HL-60 (cell line): ENCODE data around the gene NLGN1.

Source experiments
- CTCF ChIP-seq: IDR thresholded peaks from one replicate; pipeline ENCODE4 v1.5.1; 2011; ENCODE audit warnings: low read length, control low read depth, inconsistent platforms; ENCODE audit not compliant: insufficient read depth
- POLR2AphosphoS5 ChIP-seq: IDR thresholded peaks from 2 replicates; pipeline ENCODE4 v1.6.1; 2012; ENCODE audit warnings: low read depth
- TF ChIP-seq, protein P1 (sequence below): IDR thresholded peaks from 2 replicates; pipeline ENCODE4 v1.6.1; 2012; ENCODE audit warnings: low read depth; ENCODE audit not compliant: insufficient replicate concordance

GRCh38 chr3:173770796-173771573 is 373.4 kb downstream of the NLGN1 start:
- TF ChIP-seq CTCF (no peak), POLR2AphosphoS5 (no peak)
- TF ChIP-seq, protein P1, sequence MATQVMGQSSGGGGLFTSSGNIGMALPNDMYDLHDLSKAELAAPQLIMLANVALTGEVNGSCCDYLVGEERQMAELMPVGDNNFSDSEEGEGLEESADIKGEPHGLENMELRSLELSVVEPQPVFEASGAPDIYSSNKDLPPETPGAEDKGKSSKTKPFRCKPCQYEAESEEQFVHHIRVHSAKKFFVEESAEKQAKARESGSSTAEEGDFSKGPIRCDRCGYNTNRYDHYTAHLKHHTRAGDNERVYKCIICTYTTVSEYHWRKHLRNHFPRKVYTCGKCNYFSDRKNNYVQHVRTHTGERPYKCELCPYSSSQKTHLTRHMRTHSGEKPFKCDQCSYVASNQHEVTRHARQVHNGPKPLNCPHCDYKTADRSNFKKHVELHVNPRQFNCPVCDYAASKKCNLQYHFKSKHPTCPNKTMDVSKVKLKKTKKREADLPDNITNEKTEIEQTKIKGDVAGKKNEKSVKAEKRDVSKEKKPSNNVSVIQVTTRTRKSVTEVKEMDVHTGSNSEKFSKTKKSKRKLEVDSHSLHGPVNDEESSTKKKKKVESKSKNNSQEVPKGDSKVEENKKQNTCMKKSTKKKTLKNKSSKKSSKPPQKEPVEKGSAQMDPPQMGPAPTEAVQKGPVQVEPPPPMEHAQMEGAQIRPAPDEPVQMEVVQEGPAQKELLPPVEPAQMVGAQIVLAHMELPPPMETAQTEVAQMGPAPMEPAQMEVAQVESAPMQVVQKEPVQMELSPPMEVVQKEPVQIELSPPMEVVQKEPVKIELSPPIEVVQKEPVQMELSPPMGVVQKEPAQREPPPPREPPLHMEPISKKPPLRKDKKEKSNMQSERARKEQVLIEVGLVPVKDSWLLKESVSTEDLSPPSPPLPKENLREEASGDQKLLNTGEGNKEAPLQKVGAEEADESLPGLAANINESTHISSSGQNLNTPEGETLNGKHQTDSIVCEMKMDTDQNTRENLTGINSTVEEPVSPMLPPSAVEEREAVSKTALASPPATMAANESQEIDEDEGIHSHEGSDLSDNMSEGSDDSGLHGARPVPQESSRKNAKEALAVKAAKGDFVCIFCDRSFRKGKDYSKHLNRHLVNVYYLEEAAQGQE: no peak
